Measurements from ENCODE around the gene CHDH.

CHDH gene

GRCh38 chr3:53823956-53824657 is 22.1 kb downstream of the CHDH start:
- no peak for DNase-seq

- DNase-seq: no peak
Observed at GRCh38 chr3:53823026-53823955, 22.9 kb downstream of the CHDH start.

GRCh38 chr3:53822331-53822741 is 23.9 kb downstream of the CHDH start:
- DNase-seq: no peak

GRCh38 chr3:53821631-53822121 is 24.5 kb downstream of the CHDH start:
- DNase-seq: peak; percentile 28

GRCh38 chr3:53820756-53821580 is 25.3 kb downstream of the CHDH start:
- DNase-seq: no peak

GRCh38 chr3:53820084-53820483 is 26.1 kb downstream of the CHDH start:
- DNase-seq: no peak

GRCh38 chr3:53819163-53819868 is 26.9 kb downstream of the CHDH start:
- no peak for DNase-seq

GRCh38 chr3:53818221-53819162 is 27.7 kb downstream of the CHDH start:
- no peak for DNase-seq

- DNase-seq: no peak
Observed at GRCh38 chr3:53817809-53818208, 28.4 kb downstream of the CHDH start.

GRCh38 chr3:53817211-53817610 is 29.0 kb downstream of the CHDH start:
- no peak for DNase-seq

- no peak for DNase-seq
Observed at GRCh38 chr3:53816425-53816824, 29.8 kb downstream of the CHDH start.

- DNase-seq: no peak
Observed at GRCh38 chr3:53815651-53816050, 30.6 kb downstream of the CHDH start.

GRCh38 chr3:53815067-53815466 is 31.2 kb downstream of the CHDH start:
- no peak for DNase-seq

GRCh38 chr3:53813876-53814275 is 32.3 kb downstream of the CHDH start:
- DNase-seq: no peak

GRCh38 chr3:53813229-53813628 is 33.0 kb downstream of the CHDH start:
- no peak for DNase-seq

- no peak for DNase-seq
Observed at GRCh38 chr3:53812434-53812833, 33.8 kb downstream of the CHDH start.

GRCh38 chr3:53811143-53811927 is 34.9 kb downstream of the CHDH start:
- DNase-seq: no peak

GRCh38 chr3:53809764-53810400 is 36.3 kb downstream of the CHDH start:
- DNase-seq: no peak

GRCh38 chr3:53809267-53809666 is 37.0 kb downstream of the CHDH start:
- DNase-seq: no peak

- DNase-seq: no peak
Observed at GRCh38 chr3:53808496-53808895, 37.7 kb downstream of the CHDH start.
